CD4-positive, alpha-beta T cell (primary cell): ENCODE data around the gene LAPTM5. TPM values are rescaled to one million over a fixed set of nuclear protein-coding genes. Genes with fewer than 3 reads are reported as not detected.

Source experiments
- ATAC-seq: fragments of 200-7000 bp; cut with Tn5 transposase; one replicate; pipeline ENCODE4 v1.10.0; 2022; ENCODE audit warnings: mild to moderate bottlenecking; ENCODE audit not compliant: poor library complexity
- CTCF ChIA-PET: fragments of 350-600 bp; sonication (Branson Sonifier 250); formaldehyde crosslinking; loops from one replicate; lab custom pipeline; 2021; ENCODE audit warnings: antibody characterized with exemption, inconsistent platforms; lab: Charles Lee
- POLR2A ChIA-PET: fragments of 350-600 bp; sonication (Branson Sonifier 250); formaldehyde crosslinking; loops from one replicate; lab custom pipeline; 2021; ENCODE audit warnings: antibody characterized with exemption, inconsistent platforms; lab: Charles Lee
- DNase-seq, 14 experiments: peaks; one replicate each; pipeline ENCODE4 v3.0.0-alpha.2; 2013 to 2020; ENCODE audit warnings: mixed read lengths in 2 of 14
- H3K27ac ChIP-seq, 2 donors: one replicate each; pipeline versions ENCODE4 v1.5.1 to v1.7.0; 2013; ENCODE audit warnings: low read length in 2 of 2, low read depth in 1 of 2, mild to moderate bottlenecking in 1 of 2
- H3K27me3 ChIP-seq, 2 experiments: 1 replicate in 1 of 2; 2 replicates in 1 of 2; pipeline versions ENCODE4 v1.6.1 to v1.7.0; 2013; ENCODE audit warnings: low read length in 2 of 2, control low read depth in 1 of 2, mild to moderate bottlenecking in 1 of 2, moderate library complexity in 1 of 2; ENCODE audit not compliant: insufficient read depth in 2 of 2, control insufficient read depth in 1 of 2
- H3K36me3 ChIP-seq: one replicate; pipeline ENCODE4 v1.6.1; 2013; ENCODE audit warnings: low read length, control low read depth; ENCODE audit not compliant: insufficient read depth
- H3K4me1 ChIP-seq: one replicate; pipeline ENCODE4 v1.6.1; 2013; ENCODE audit warnings: low read length, control low read depth; ENCODE audit not compliant: insufficient read depth
- H3K4me3 ChIP-seq: one replicate; pipeline ENCODE4 v1.5.1; 2013; ENCODE audit warnings: mild to moderate bottlenecking, low read length, moderate library complexity
- H3K9me3 ChIP-seq, 2 experiments: 1 replicate in 1 of 2; 2 replicates in 1 of 2; pipeline versions ENCODE4 v1.6.1 to v1.7.0; 2013; ENCODE audit warnings: low read length in 2 of 2, mild to moderate bottlenecking in 2 of 2, control low read depth in 1 of 2, moderate library complexity in 1 of 2; ENCODE audit not compliant: control insufficient read depth in 1 of 2, insufficient read depth in 1 of 2
- H3K27ac Mint-ChIP-seq: one replicate; pipeline ENCODE4 v1.8.0; 2020; ENCODE audit warnings: mixed read lengths
- H3K27me3 Mint-ChIP-seq: one replicate; pipeline ENCODE4 v1.8.0; 2021; ENCODE audit warnings: mixed read lengths
- H3K36me3 Mint-ChIP-seq: one replicate; pipeline ENCODE4 v1.8.0; 2021; ENCODE audit warnings: low read depth, mixed read lengths
- H3K4me1 Mint-ChIP-seq: one replicate; pipeline ENCODE4 v1.8.0; 2021; ENCODE audit warnings: low read depth, mixed read lengths
- H3K4me3 Mint-ChIP-seq: one replicate; pipeline ENCODE4 v1.8.0; 2020; ENCODE audit warnings: mild to moderate bottlenecking, mixed read lengths
- H3K9me3 Mint-ChIP-seq: one replicate; pipeline ENCODE4 v1.8.0; 2020; ENCODE audit warnings: mixed read lengths
- intact Hi-C, 2 experiments: fragments of 100-400 bp; cut with DNase I in 1 of 2; cut with micrococcal nuclease in 1 of 2; formaldehyde crosslinking; loops; one replicate each; pipeline versions ENCODE4 v1.15.1 to v1.9.0; 2023 to 2025; cut with DNase I, micrococcal nuclease
- total RNA-seq, 174 experiments: library from RNA in 2 of 174; stranded (reverse) in 2 of 174; gene quantifications; one replicate each; pipeline ENCODE4 v1.2.3 and lab custom pipeline; 2021 to 2026
- TF ChIP-seq, protein P1 (sequence below): fragments of 200-600 bp; IDR thresholded peaks from one replicate; pipeline ENCODE4 v1.8.0; 2022; ENCODE audit warnings: antibody characterized with exemption, mild to moderate bottlenecking

Gene LAPTM5
- total RNA-seq, 2 experiments from 2014 or later, result 625 to 642 TPM

DNA sequence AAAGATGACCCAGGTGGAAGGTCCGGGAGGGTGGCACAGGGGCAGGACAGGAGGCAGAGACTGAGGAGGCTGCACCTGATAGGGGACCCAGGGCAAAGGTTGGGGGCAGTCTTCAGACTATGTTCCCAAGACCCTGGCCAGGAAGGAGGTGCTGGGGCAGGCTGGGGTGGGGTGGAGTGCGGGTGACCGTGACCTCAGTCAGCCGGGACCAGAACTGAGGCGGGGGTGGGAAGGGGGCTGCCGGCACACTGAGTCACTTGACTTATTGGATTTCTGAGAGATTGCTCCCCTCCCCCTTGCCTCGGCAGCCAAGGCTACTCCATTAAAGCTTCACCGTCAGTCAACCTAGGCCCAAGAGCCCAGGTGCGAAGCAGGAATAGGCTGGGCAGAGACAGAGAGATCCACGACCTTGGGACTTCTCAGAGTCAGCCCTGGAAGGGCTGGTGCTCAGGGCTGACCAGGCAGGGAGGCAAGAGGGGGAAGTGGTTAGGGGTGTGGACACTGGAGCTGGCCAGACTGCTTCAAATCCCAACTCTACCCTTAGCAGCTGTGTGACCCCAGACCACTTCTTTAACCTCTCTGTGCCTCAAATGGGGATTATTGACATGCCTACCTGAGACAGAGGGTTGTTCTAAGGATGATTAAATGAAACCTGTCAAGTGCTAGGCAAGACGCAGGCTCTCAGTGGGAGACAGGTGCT, 47.9 kb upstream of the LAPTM5 start:
- no peak overlapping the region for H3K27ac ChIP-seq
- H3K9me3 Mint-ChIP-seq, result no peaks in the 10 kb centered on the region
- TF ChIP-seq, protein P1, sequence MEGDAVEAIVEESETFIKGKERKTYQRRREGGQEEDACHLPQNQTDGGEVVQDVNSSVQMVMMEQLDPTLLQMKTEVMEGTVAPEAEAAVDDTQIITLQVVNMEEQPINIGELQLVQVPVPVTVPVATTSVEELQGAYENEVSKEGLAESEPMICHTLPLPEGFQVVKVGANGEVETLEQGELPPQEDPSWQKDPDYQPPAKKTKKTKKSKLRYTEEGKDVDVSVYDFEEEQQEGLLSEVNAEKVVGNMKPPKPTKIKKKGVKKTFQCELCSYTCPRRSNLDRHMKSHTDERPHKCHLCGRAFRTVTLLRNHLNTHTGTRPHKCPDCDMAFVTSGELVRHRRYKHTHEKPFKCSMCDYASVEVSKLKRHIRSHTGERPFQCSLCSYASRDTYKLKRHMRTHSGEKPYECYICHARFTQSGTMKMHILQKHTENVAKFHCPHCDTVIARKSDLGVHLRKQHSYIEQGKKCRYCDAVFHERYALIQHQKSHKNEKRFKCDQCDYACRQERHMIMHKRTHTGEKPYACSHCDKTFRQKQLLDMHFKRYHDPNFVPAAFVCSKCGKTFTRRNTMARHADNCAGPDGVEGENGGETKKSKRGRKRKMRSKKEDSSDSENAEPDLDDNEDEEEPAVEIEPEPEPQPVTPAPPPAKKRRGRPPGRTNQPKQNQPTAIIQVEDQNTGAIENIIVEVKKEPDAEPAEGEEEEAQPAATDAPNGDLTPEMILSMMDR, result no peak
- H3K27ac Mint-ChIP-seq, result no peak overlapping the region
- ATAC-seq (no peak), DNase-seq (no peak)
- no peaks in the 10 kb centered on the region for H3K4me1 Mint-ChIP-seq
- no peaks in the 10 kb centered on the region for H3K9me3 ChIP-seq
- H3K36me3 ChIP-seq, result no peaks in the 10 kb centered on the region
- H3K4me3 ChIP-seq, result no peak overlapping the region
- ChIA-PET CTCF (no interaction called here), POLR2A (no interaction called here)
- H3K4me3 Mint-ChIP-seq, result no peak overlapping the region
- peaks cover 24 to 25% of the 10 kb centered on the region in 2 experiments for H3K27me3 ChIP-seq
- H3K36me3 Mint-ChIP-seq, result no peaks in the 10 kb centered on the region
- peaks cover 6% of the 10 kb centered on the region for H3K4me1 ChIP-seq
- intact Hi-C loops, result no loop called here
- H3K27me3 Mint-ChIP-seq, result peaks cover 60% of the 10 kb centered on the region

DNA sequence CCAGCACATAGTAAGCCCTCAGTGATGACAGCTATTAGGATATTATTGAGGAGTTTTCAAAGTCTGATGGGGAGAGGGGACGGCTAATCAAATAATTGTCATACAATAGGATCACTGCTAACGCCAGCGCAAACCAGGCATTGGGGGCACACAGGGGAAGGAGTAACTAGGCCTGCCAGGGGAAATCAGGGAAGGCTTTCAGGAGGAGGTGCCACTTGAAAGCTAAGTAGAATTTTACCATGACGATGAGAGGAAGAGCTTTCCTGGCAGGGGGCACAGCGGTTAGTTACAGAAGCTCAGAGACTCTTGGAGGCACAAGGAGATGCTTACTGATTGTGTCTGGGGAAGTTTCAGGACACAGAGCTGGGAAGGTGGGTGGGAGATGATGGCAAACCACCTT, 47.2 kb upstream of the LAPTM5 start:
- POLR2A ChIA-PET, result no interaction called here
- Mint-ChIP-seq H3K4me3 (no peak overlapping the region), H3K27ac (no peak overlapping the region), H3K36me3 (no peaks in the 10 kb centered on the region), H3K9me3 (no peaks in the 10 kb centered on the region), H3K27me3 (peaks cover 56% of the 10 kb centered on the region), H3K4me1 (no peaks in the 10 kb centered on the region)
- Histone ChIP-seq H3K36me3 (no peaks in the 10 kb centered on the region), H3K4me1 (peaks cover 6% of the 10 kb centered on the region), H3K9me3 (no peaks in the 10 kb centered on the region), H3K27me3 (peaks cover 24 to 25% of the 10 kb centered on the region in 2 experiments), H3K27ac (no peak overlapping the region), H3K4me3 (no peak overlapping the region)
- CTCF ChIA-PET, result no interaction called here
- TF ChIP-seq, protein P1, result no peak
- DNase-seq (no peak), ATAC-seq (no peak)
- intact Hi-C loops, result loop anchor here in 1 of 2 experiments (5.0 kb wide), 1 partner anchor 617 kb away; no protein-coding TSS in a partner anchor

DNA sequence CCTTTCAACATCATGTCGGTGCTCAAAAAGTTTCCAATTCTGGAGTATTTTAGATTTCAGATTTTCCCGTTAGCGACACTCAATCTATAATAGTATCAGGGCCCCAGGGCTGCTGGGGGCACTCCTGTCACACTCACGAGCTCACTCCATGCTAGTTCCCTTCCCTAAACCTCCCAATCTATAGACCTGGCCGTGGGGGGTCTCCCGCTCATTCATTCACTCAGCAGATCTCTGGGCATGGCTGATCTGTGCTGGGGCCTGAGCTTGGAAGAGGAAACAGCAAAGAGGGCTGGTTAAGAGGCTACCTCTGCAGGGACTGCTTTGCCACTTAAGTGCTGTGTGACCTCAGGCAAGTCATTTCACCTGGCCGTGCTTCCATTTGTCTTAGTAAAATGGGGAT, 46.8 kb upstream of the LAPTM5 start:
- H3K27me3 Mint-ChIP-seq, result peaks cover 53% of the 10 kb centered on the region
- no peaks in the 10 kb centered on the region for H3K9me3 Mint-ChIP-seq
- H3K27ac ChIP-seq, result no peak overlapping the region
- TF ChIP-seq, protein P1, result no peak
- ATAC-seq, result no peak
- no peaks in the 10 kb centered on the region for H3K4me1 Mint-ChIP-seq
- no peaks in the 10 kb centered on the region for H3K36me3 Mint-ChIP-seq
- H3K27me3 ChIP-seq, result peaks cover 24 to 25% of the 10 kb centered on the region in 2 experiments
- peaks cover 6% of the 10 kb centered on the region for H3K4me1 ChIP-seq
- ChIA-PET CTCF (no interaction called here), POLR2A (no interaction called here)
- no peak overlapping the region for H3K4me3 Mint-ChIP-seq
- intact Hi-C loops, result loop anchor here in 1 of 2 experiments (5.0 kb wide), 1 partner anchor 618 kb away; no protein-coding TSS in a partner anchor
- H3K27ac Mint-ChIP-seq, result no peak overlapping the region
- no peak overlapping the region for H3K4me3 ChIP-seq
- no peaks in the 10 kb centered on the region for H3K36me3 ChIP-seq
- DNase-seq, result no peak
- H3K9me3 ChIP-seq, result no peaks in the 10 kb centered on the region
